Heart right ventricle (tissue), 16 donors: ENCODE results near the gene SCN5A. TPM values are rescaled to one million over a fixed set of nuclear protein-coding genes. Genes with fewer than 3 reads are reported as not detected.

ENCODE experiments used
- ATAC-seq, 8 donors: fragments of 200-7000 bp; cut with Tn5 transposase; one replicate each; pipeline ENCODE4 v1.9.1; 2020; ENCODE audit warnings: mild to moderate bottlenecking in 8 of 8, moderate library complexity in 8 of 8, moderate number of reproducible peaks in 1 of 8
- DNase-seq, 2 donors: peaks; one replicate each; pipeline ENCODE4 v3.0.0-alpha.2; 2020
- H3K27ac ChIP-seq, 10 donors: fragments of 200-600 bp; sonication (generic) in 2 of 10; one replicate each; pipeline versions ENCODE4 v1.5.0 to v1.8.0; 2020 to 2022; ENCODE audit warnings: mild to moderate bottlenecking in 3 of 10
- H3K27me3 ChIP-seq, 7 donors: fragments of 200-600 bp; one replicate each; pipeline ENCODE4 v1.8.0; 2021 to 2022; ENCODE audit warnings: mild to moderate bottlenecking in 2 of 7
- H3K36me3 ChIP-seq, 9 donors: fragments of 200-600 bp; sonication (generic) in 1 of 9; one replicate each; pipeline versions ENCODE4 v1.5.0 to v1.8.0; 2020 to 2022; ENCODE audit warnings: mild to moderate bottlenecking in 2 of 9
- H3K4me1 ChIP-seq, 9 donors: fragments of 200-600 bp; sonication (generic) in 1 of 9; one replicate each; pipeline versions ENCODE4 v1.5.0 to v1.8.0; 2020 to 2022; ENCODE audit warnings: mild to moderate bottlenecking in 4 of 9
- H3K4me3 ChIP-seq, 10 donors: fragments of 200-600 bp; sonication (generic) in 2 of 10; one replicate each; pipeline versions ENCODE4 v1.5.0 to v1.8.0; 2020 to 2022; ENCODE audit warnings: mild to moderate bottlenecking in 7 of 10, moderate library complexity in 2 of 10
- H3K9me3 ChIP-seq, 11 donors: fragments of 200-600 bp in 10 of 11; sonication (generic) in 2 of 11; one replicate each; pipeline versions ENCODE4 v1.5.0 to v1.8.0; 2013 to 2022; ENCODE audit warnings: mild to moderate bottlenecking in 2 of 11, control low read depth in 1 of 11, moderate library complexity in 1 of 11
- CTCF ChIP-seq, 9 donors: fragments of 200-600 bp; sonication (generic) in 2 of 9; IDR thresholded peaks; one replicate each; pipeline versions ENCODE4 v1.5.0 to v1.8.0; 2021 to 2022; ENCODE audit warnings: antibody characterized with exemption in 9 of 9, mild to moderate bottlenecking in 5 of 9, moderate library complexity in 1 of 9
- WGBS, 2 donors: extraction: QIAGEN DNeasy Blood & Tissue Kit; methylation state at CpG; one replicate each; pipeline ENCODE4 v1.1.7; 2013; ENCODE audit warnings: inconsistent platforms in 1 of 2; 5-methylcytosine and 5-hydroxymethylcytosine counted together
- intact Hi-C, 10 donors: fragments of 100-400 bp; cut with DNase I; formaldehyde crosslinking; loops; one replicate each; pipeline versions ENCODE4 v1.11.1 to v1.14.2; 2022
- polyA plus RNA-seq, 2 donors: library from polyadenylated mRNA; stranded (reverse); fragments of 200-250 nt; gene quantifications; one replicate each; pipeline ENCODE4 v1.2.3, GENCODE V29; 2013
- total RNA-seq, 10 donors: library from RNA; stranded (reverse); fragmentation: NEBNext Ultra II Directional in 3 of 10; extraction: Animal tissue kit (Norgen Biotek cat#: 25700) in 3 of 10; gene quantifications; one replicate each; pipeline versions ENCODE4 v1.2.1 to v1.2.4, GENCODE V29; 2021 to 2023
- donor health status: Arrhythmogenic right ventricular cardiomyopathy.
- donor health status: ischemic (EF 13 %, LVEDD 7.1; RV severe dilation, severe dysfunction).
- donor health status: healthy with polysubstance abuse.
- donor health status: DM: no; HTN: yes; CAD: no.
- donor health status: DM: no; HTN: no; CAD: no.
- donor health status: ischemic (EF 25% LVEDD 6.9; RV normal size, moderate dysfunction).
- donor health status: ischemic (EF 25% LVEDD 5.7; RV mildly dilated, moderate dysfunction).
- donor health status: healthy.
- donor health status: DM: yes; HTN: yes; CAD: no.
- donor health status: Ischemic cardiomyopathy.
- donor health status: ischemic (EF 35%, LVEDD 5.7; RV mildly dilated, moderate dysfunction).
- donor health status: nonischemic (EF 11% LVEDD 7.7; RV severe dilation, severe dysfunction).
- donor health status: DM: yes; HTN: yes; CAD: no.
- donor health status: PGD.
- donor health status: ischemic (EF 29% LVEDD 5.4; RV normal size, mild dysfunction).
- donor health status: nonischemic (EF 23%, LVEDD 6.1; RV moderate dilation, normal function).

SCN5A gene
- total and polyA plus RNA-seq, 12 donors: 29.9 to 254 (median 177) TPM

GRCh38 chr3:38553071-38553470 is 96.4 kb downstream of the SCN5A start:
- Histone ChIP-seq H3K9me3 (peaks cover 0 to 8% (median 0%) of the 10 kb centered on the region in 11 donors), H3K4me1 (peaks cover 0 to 17% (median 6%) of the 10 kb centered on the region in 9 donors), H3K36me3 (peaks cover 0 to 65% (median 0%) of the 10 kb centered on the region in 9 donors), H3K27me3 (no peaks in the 10 kb centered on the region), H3K4me3 (no peak overlapping the region), H3K27ac (no peak overlapping the region)
- ATAC-seq: no peak
- WGBS, 2 donors: 88 to 92% methylated on average over 2 of the region's 2 CpGs
- TF ChIP-seq CTCF (IDR thresholded peaks at IDR 0.05): no peak
- no peak for DNase-seq
- intact Hi-C loops: no loop called here

- intact Hi-C loops: no loop called here
- peaks cover 0 to 63% (median 0%) of the 10 kb centered on the region in 9 donors for H3K36me3 ChIP-seq
- WGBS, 2 donors: 70 to 86% methylated on average over 6 of the region's 6 CpGs
- no peak for ATAC-seq
- TF ChIP-seq CTCF (IDR thresholded peaks at IDR 0.05): no peak
- peaks cover 0 to 8% (median 0%) of the 10 kb centered on the region in 11 donors for H3K9me3 ChIP-seq
- H3K27ac ChIP-seq: no peak overlapping the region
- H3K27me3 ChIP-seq: no peaks in the 10 kb centered on the region
- no peak for DNase-seq
- peaks cover 0 to 24% (median 6%) of the 10 kb centered on the region in 9 donors for H3K4me1 ChIP-seq
- H3K4me3 ChIP-seq: no peak overlapping the region
Measured at GRCh38 chr3:38552364-38552763, 97.1 kb downstream of the SCN5A start.

GRCh38 chr3:38551026-38551832 is 98.3 kb downstream of the SCN5A start:
- no peak for TF ChIP-seq CTCF (IDR thresholded peaks at IDR 0.05)
- Histone ChIP-seq H3K4me1 (peaks cover 0 to 26% (median 6%) of the 10 kb centered on the region in 9 donors), H3K4me3 (no peak overlapping the region), H3K36me3 (peaks cover 0 to 57% (median 0%) of the 10 kb centered on the region in 9 donors), H3K27ac (no peak overlapping the region), H3K9me3 (peaks cover 0 to 8% (median 0%) of the 10 kb centered on the region in 11 donors), H3K27me3 (no peaks in the 10 kb centered on the region)
- DNase-seq (no peak), ATAC-seq (peak in 1 of 8 donors; percentile 3)
- intact Hi-C loops: no loop called here
- 94% methylated on average over 30 of the region's 30 CpGs for WGBS, 2 donors

- ATAC-seq: no peak
- DNase-seq: no peak
- WGBS, 2 donors: 93 to 95% methylated on average over 33 of the region's 33 CpGs
- no peak overlapping the region for H3K4me3 ChIP-seq
- peak overlapping the region in 3 of 10 donors; percentile 85 to 90 (median 88) for H3K27ac ChIP-seq
- no peaks in the 10 kb centered on the region for H3K27me3 ChIP-seq
- H3K4me1 ChIP-seq: peaks cover 0 to 36% (median 10%) of the 10 kb centered on the region in 9 donors
- H3K9me3 ChIP-seq: peaks cover 0 to 8% (median 0%) of the 10 kb centered on the region in 11 donors
- H3K36me3 ChIP-seq: peaks cover 0 to 47% (median 0%) of the 10 kb centered on the region in 9 donors
- intact Hi-C loops: no loop called here
- no peak for TF ChIP-seq CTCF (IDR thresholded peaks at IDR 0.05)
Measured at GRCh38 chr3:38549957-38550840, 99.3 kb downstream of the SCN5A start.
